Activated CD4-positive, alpha-beta T cell treated with anti-CD3 and anti-CD28 coated beads, Interleukin-2, amount 10 ng/mL, durations not matched to agents 24 days and 14 days (primary cell): ENCODE data around the gene KLHL26. TPM values are rescaled to one million over a fixed set of nuclear protein-coding genes. Genes with fewer than 3 reads are reported as not detected.

ENCODE experiments used
- DNase-seq: peaks from one replicate; pipeline ENCODE4 v3.0.0; 2022
- H3K27ac Mint-ChIP-seq: one replicate; pipeline ENCODE4 v1.8.0; 2022; ENCODE audit warnings: mild to moderate bottlenecking, mixed read lengths
- H3K27me3 Mint-ChIP-seq: one replicate; pipeline ENCODE4 v1.8.0; 2022; ENCODE audit warnings: mixed read lengths
- H3K36me3 Mint-ChIP-seq: one replicate; pipeline ENCODE4 v1.8.0; 2022; ENCODE audit warnings: low read depth, mild to moderate bottlenecking, mixed read lengths
- H3K4me1 Mint-ChIP-seq: one replicate; pipeline ENCODE4 v1.8.0; 2021; ENCODE audit warnings: mixed read lengths
- H3K4me3 Mint-ChIP-seq: one replicate; pipeline ENCODE4 v1.8.0; 2022; ENCODE audit warnings: mild to moderate bottlenecking, moderate library complexity, mixed read lengths
- H3K9me3 Mint-ChIP-seq: one replicate; pipeline ENCODE4 v1.8.0; 2021; ENCODE audit warnings: mixed read lengths
- intact Hi-C: fragments of 100-400 bp; cut with micrococcal nuclease; formaldehyde crosslinking; loops from one replicate; pipeline ENCODE4 v1.15.1; 2023
- total RNA-seq: library from RNA; stranded (reverse); gene quantifications from 2 replicates; pipeline ENCODE4 v1.2.3, GENCODE V29; 2022

The KLHL26 gene
- total RNA-seq, 1 donor from 2014 or later = 14.0 TPM

DNA sequence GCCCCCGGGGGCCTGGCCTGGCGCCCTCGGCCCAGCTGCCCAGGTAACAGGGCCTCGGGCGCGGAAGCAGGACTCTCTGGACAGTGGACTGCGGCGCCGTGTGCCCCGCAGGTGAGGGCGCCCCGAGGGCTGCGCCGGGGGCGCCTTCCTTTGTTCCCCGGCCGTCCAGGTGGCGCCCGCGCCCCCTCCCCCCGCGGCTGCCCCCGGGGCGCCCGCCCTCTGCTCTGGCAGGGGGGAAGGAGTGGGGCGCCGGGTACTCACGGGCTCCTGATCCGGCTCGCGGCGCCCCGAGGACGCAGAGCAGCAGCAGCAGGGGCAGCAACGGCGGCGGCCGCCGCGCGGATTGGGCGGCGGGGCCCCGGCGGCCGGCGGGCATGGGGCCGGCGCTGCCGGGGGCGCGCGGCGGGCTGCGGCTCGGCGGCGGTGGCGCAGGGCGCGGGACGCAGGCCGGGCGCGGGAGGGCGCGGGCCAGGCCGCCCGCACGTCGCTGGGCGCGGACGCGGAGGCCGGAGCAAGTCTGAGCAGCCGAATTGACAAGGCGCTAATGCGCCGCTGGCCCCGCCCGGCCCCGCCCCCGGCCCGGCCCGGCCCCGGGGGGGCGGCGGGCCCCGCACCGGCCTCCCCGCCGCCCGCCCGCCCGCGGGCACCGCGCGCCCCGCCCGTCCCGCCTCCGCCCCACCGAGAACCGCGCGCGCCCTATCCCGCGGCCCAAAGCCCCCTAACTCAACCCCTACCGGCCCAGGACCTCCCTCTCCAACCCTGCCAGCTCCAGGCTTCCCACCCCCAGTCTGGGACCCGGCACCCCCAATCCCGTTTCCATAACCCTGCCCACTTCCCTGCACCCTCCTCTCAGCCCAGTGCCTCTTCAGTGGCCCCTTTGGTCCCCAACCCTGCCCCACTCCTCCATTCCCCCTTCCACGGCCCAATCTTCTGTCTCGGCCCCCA is 30.3 kb upstream of the KLHL26 start, which contains the start of gene CRLF1:
TSS of gene CRLF1 (minus strand) at position 519 of the 945 bp plus-strand sequence. CDS start at position 376, 143 bp downstream.
- peaks cover 6% of the 10 kb centered on the region for H3K4me1 Mint-ChIP-seq
- H3K27ac Mint-ChIP-seq = no peak within 1 kb of the TSS

DNA sequence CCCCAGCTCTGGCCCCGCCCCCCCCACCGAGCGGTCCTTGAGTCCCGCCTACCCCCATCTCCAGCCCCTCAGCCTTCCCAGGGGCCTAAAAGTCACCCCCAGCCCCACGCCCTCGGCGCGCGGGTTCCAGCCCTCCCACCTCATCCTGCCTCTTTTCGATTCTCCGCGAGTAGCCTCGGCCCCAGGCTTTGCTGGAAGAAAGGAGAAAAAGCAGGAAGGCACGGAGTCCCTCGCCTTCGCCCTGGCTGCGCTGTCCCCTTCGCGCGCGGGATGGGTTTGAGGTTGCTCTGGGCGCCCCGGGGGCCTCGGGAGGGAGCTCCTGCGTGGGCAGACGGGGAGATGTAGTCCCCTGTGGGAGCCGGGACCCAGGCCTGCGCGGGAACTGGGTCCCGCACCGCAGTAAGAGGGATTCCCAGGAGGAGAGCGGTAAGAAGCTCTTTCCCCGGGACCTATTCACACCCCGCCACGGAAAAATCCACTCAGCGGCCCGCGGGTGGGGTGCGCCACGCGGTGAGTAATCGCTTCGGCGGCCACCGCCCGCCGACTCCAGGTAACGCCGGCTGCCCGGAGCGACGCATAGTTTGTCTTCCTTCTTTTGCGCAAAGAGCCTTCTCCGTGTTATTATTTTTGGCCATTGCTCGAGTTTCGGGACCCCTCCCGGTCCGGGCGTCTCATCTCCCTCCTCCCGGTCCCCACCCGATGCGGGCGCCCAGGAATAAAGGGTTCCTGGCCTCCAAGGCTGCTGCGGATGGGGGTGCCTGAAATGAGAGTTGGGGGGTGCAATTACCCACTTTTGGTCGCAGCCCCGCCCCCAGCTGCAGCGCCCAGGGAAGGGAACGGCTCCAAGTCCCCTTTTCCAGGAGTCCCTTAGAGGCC is 29.4 kb upstream of the KLHL26 start:
- H3K4me3 Mint-ChIP-seq = no peak overlapping the region
- H3K9me3 Mint-ChIP-seq = no peaks in the 10 kb centered on the region

More for the DNA sequence above, 30.3 kb upstream of the KLHL26 start, which contains the start of gene CRLF1:
- Mint-ChIP-seq H3K4me3 (no peak within 1 kb of the TSS), H3K36me3 (no peaks in the 10 kb centered on the region), H3K27me3 (peaks cover 74% of the 10 kb centered on the region), H3K9me3 (no peaks in the 10 kb centered on the region)
- intact Hi-C loops = no loop called here
- DNase-seq = no peak

DNA sequence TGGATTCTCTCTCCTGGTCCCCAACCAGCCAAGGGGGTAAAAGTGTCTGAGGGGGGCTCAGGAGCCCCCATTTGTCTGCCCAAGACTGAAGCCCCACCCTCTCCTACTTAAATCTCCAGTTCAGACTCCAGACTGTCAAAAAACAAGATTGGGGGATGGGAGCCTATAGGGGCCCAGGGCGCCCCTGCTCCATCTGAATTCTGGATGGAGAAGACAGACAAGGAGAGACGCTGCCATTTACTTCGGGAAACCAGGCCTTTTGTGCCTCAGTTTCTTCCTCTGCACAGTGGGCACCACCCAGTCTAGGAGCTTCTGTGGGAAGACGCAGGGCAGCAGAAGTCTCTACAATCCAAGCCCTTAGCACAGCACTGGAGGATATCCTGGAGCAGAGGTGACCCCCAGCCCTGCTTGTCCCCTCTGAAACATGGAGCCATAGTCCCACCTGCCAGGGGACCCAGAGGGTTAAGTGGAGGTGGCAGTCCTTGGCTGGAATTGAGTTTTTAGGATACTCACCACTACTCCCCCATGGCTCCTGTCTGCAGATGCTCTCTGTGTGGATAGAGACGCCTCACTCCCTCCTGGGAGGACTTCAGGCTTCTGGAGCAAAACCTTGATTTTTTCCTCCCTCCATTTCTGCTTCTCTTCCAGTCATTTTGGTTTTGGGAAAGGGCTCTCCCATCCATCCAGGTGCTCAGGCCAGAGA is 28.6 kb upstream of the KLHL26 start:
- H3K27me3 Mint-ChIP-seq = peaks cover 69% of the 10 kb centered on the region
- no peak overlapping the region for H3K4me3 Mint-ChIP-seq
- peaks cover 1% of the 10 kb centered on the region for H3K36me3 Mint-ChIP-seq
- no peak for DNase-seq
- peaks cover 10% of the 10 kb centered on the region for H3K4me1 Mint-ChIP-seq
- intact Hi-C loops = no loop called here
- H3K27ac Mint-ChIP-seq = no peak overlapping the region
- H3K9me3 Mint-ChIP-seq = no peaks in the 10 kb centered on the region

More for the DNA sequence above, 29.4 kb upstream of the KLHL26 start:
- intact Hi-C loops = no loop called here
- no peak overlapping the region for H3K27ac Mint-ChIP-seq
- peaks cover 1% of the 10 kb centered on the region for H3K36me3 Mint-ChIP-seq
- no peak for DNase-seq
- peaks cover 73% of the 10 kb centered on the region for H3K27me3 Mint-ChIP-seq
- peaks cover 11% of the 10 kb centered on the region for H3K4me1 Mint-ChIP-seq

DNA sequence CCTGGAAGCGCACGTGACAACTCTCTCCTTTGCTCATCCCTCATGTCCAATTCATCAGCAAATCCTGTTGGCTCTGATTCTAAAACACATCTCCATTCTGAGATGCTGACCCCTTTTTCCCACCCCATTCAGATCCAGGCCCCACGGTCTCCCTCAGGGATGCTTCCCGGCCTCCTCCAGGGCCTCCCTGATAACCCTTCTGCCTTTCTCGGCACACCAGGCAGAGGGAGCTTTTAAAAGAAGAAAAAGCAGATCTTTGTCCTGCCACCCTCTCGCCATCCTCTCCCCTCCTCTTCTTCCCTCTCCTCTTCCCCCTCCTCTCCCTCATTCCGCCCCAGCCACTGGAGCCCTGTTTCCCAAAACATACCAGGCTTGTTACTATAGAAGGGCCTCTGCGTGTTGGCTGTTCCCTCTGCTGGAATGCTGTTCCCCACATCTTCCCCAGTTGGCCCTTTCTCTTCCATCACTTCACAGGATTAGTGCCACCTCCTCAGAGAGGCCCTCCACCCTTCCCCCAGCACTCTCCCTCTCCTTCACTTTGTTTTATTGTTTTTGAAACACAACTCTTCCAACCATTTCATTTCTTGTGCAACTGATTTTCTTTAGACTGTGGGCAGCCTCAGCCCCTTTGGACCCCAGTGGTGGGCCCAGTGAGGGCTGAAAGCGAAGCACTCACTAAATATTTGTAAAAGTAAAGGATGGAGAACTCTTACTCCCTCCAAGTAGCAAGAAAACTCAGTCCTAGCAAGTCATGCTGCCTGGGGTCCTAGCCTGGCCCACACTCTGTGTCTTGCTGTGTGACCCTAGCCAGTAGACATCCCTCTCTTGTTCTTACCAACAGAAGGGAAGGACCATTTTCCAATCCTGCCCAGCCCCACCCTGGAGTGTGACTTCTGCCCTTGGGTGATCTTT is 27.8 kb upstream of the KLHL26 start:
- DNase-seq = peak; percentile 55
- Mint-ChIP-seq H3K4me1 (peaks cover 9% of the 10 kb centered on the region), H3K4me3 (no peak overlapping the region), H3K36me3 (peaks cover 1% of the 10 kb centered on the region), H3K27me3 (peaks cover 73% of the 10 kb centered on the region), H3K9me3 (no peaks in the 10 kb centered on the region), H3K27ac (no peak overlapping the region)
- intact Hi-C loops = no loop called here

DNA sequence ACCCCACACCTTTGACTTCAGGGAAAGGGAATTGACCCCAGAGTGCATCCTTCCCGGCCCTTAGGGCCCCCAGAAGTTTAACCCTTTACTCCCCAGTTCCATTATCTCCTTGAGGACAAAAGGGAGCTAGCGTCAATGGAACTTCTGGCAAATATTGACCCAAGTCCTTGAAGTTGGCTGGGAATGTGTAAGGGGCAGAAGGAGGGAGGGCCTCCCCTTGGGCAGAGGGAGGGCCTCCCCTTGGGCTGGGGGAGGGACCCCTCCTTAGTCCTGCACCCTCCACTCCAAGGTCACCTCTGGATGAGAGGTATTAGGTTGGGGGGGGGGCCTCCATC is 27.1 kb upstream of the KLHL26 start:
- intact Hi-C loops = loop anchor here (5.0 kb wide), 1 partner anchor 183 kb away; the partner anchor contains the start of gene COMP
- H3K27ac Mint-ChIP-seq = no peak overlapping the region
- no peak for DNase-seq
- peaks cover 9% of the 10 kb centered on the region for H3K4me1 Mint-ChIP-seq
- no peaks in the 10 kb centered on the region for H3K9me3 Mint-ChIP-seq
- H3K36me3 Mint-ChIP-seq = peaks cover 1% of the 10 kb centered on the region
- H3K27me3 Mint-ChIP-seq = peaks cover 74% of the 10 kb centered on the region
- no peak overlapping the region for H3K4me3 Mint-ChIP-seq

DNA sequence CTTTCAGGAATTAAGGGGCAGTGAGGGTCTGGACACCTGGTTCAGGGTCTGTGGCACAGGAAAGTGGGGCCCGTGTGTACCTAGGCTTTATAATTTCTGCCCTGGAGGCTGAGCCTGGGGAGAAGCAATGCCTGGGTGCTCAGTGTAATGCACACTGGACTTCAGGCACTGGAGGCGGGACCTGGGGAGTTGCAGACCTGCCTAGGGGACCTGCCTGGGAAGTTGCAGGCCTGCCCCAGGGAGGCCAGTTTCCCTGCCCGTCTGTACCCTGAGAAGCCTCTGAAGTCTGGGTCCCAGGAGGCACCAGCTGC is 26.6 kb upstream of the KLHL26 start:
- H3K4me3 Mint-ChIP-seq = no peak overlapping the region
- H3K27me3 Mint-ChIP-seq = peaks cover 74% of the 10 kb centered on the region
- peaks cover 9% of the 10 kb centered on the region for H3K4me1 Mint-ChIP-seq
- H3K27ac Mint-ChIP-seq = no peak overlapping the region
- intact Hi-C loops = loop anchor here (5.0 kb wide), 1 partner anchor 182 kb away; the partner anchor contains the start of gene COMP
- DNase-seq = no peak
- H3K36me3 Mint-ChIP-seq = peaks cover 1% of the 10 kb centered on the region
- H3K9me3 Mint-ChIP-seq = no peaks in the 10 kb centered on the region

DNA sequence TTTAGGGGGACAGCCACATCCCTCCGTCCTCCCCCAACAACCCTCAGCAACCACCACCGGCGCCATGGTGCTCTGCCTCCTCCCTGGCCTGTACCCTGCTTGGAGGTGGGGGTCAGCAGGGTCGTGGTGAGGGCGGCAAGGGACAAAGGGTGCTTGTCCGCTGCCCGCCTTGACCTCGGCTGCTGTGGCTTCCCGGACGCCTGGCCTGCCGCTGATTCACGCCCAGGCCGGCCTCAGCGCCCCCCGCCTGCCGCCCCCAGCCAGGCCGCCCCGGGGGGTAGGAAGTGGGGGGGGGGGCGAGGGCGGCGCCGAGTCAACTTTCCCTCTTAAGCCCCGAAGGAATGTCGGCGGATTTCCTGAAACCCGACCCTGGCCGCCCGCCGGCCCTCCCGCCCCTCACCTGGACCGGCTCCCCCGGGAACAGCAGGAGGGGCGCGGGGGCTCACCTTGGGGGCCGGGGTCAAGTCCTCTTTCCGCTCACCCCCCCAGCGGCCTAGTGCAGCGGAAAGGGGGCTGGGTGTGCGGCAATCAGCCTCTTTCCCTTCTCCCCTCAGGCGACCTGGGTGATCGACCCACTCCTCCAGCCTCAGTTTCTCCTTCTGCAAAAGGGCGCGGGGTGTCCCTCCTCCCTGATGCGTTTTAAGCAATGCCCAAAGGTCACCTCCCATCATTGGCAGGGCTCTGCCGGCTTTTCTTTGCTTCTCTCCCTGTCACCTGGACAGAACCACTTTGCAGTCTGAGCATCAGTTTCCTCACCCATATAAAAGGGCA is 26.1 kb upstream of the KLHL26 start:
- Mint-ChIP-seq H3K4me3 (no peak overlapping the region), H3K27me3 (peaks cover 72% of the 10 kb centered on the region), H3K27ac (peak overlapping the region; percentile 21), H3K4me1 (peaks cover 9% of the 10 kb centered on the region), H3K9me3 (no peaks in the 10 kb centered on the region), H3K36me3 (peaks cover 1% of the 10 kb centered on the region)
- DNase-seq = no peak
- intact Hi-C loops = loop anchor here (5.0 kb wide), 1 partner anchor 182 kb away; the partner anchor contains the start of gene COMP

DNA sequence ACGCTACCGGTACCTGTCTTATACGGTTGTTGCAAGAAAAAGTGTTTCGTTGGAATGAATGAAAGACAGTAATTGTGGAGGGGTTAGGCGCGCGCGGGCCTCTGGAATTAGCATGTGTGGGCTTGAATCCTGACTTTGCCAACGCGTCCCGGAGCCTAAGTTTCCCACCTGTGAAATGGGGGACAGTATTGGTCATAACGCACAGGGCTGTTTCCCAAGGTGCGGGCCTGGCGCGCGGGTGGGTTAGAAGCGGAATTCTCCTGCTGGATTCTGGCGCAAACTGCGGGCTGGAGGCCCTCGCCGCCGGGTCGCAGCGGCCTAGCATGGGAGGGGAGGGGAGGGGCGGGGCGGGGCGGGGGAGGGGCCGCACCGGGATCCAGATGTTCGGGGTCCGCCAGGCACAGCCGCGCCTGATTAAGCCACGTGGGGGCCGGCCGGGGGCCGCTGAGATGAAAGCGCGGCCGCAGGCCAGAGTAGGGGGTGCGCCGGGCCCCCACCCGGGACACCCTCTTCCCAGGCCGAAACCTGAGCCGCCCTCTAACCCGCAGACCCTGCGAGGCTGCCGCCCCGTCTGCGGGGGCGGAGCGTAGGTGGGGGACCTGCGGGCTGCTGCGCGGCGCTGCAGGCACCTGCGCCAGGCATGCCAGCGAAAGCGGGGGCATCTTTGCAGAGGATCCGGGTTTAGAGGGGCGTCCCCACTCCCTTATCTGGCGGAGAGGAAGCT is 25.3 kb upstream of the KLHL26 start:
- Mint-ChIP-seq H3K27ac (no peak overlapping the region), H3K36me3 (peaks cover 1% of the 10 kb centered on the region), H3K4me3 (peak overlapping the region; percentile 75), H3K4me1 (peaks cover 9% of the 10 kb centered on the region), H3K9me3 (no peaks in the 10 kb centered on the region), H3K27me3 (peaks cover 78% of the 10 kb centered on the region)
- intact Hi-C loops = loop anchor here (5.0 kb wide), 1 partner anchor 181 kb away; the partner anchor contains the start of gene COMP
- no peak for DNase-seq

DNA sequence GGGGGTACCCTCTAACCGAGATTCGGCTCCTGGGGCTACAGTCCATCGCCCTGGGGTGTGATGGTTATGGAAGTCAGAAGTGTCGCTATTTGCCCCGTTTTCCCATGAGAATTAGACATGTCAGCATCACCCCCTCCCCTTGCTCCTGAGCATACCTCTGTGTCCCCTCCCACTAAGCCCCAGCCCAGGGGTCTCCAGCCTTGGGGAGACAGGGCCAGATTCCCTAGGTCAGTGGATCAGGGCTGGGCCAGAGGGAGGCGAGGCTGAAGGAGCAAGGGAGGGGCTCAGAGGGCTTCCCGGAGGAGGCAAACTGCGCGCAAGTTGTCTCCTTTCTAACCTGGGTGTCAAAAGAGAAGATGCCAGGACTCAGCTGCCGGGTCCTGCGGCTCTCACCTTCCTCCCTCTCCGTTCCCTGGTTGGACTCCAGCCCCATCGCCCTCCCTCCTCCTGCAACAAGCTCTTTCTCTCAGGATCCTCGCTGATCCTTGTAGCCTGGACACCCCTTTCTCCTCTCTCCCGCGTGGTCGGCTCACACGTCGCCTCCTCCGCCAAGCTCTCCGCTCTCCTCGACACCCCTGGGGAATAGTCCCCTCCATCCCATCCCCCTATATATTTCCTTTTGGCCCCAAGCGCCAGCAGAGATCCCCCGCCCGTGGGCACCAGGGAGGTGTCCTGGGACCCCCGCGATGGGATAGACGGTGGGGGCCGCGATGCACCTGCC is 24.6 kb upstream of the KLHL26 start:
- Mint-ChIP-seq H3K4me3 (peak overlapping the region; percentile 75), H3K27me3 (peaks cover 75% of the 10 kb centered on the region), H3K4me1 (peaks cover 9% of the 10 kb centered on the region), H3K9me3 (no peaks in the 10 kb centered on the region), H3K27ac (no peak overlapping the region), H3K36me3 (peaks cover 1% of the 10 kb centered on the region)
- DNase-seq = no peak
- intact Hi-C loops = loop anchor here (5.0 kb wide), 1 partner anchor 180 kb away; the partner anchor contains the start of gene COMP

DNA sequence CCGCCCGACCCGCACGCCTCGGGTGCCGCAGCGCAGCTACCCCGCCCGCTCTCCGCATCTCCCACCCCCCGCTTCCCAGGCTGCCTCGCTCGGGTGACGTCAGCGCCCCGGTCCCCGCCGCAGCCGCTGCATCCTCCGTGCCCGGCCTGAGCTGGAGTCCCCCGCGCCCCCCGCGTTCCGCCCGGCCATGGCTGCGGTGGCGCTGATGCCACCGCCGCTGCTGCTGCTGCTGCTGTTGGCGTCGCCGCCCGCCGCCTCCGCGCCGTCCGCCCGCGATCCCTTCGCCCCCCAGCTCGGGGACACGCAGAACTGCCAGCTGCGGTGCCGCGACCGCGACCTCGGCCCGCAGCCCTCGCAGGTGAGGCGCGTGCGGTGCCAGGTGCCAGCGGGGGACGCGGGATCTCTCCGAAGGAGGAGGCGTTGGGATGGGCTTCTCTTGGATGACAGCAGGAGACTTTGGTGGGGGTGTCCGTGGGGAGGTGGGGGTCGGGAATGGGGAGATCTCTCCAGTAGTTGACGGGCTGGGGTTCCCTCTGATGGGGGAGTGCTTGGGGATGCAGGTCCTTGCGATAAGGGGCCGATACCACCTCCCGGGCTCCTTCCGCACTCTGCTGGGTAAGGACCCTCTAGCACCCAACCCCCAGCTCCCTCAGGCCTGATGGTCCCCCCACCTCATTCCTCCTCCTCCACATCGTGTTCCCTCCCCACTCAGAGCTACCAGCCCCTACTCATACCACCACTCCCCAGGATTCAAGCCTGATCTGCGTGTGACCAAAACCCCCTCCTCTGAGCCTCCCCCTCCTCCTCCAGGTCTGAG is 23.8 kb upstream of the KLHL26 start, which contains the start of gene TMEM59L:
TSS of gene TMEM59L (plus strand) at position 99 of the 817 bp plus-strand sequence. CDS start at position 188, 89 bp downstream.
- Mint-ChIP-seq H3K27me3 (peaks cover 71% of the 10 kb centered on the region), H3K4me1 (peaks cover 9% of the 10 kb centered on the region), H3K4me3 (peak within 1 kb of the TSS; percentile 75), H3K36me3 (peaks cover 1% of the 10 kb centered on the region), H3K27ac (no peak within 1 kb of the TSS), H3K9me3 (no peaks in the 10 kb centered on the region)
- DNase-seq = peak; percentile 85
- intact Hi-C loops = loop anchor here (5.0 kb wide), 1 partner anchor 179 kb away; the partner anchor contains the start of gene COMP
